ENCODE data around the gene MAD1L1. TPM values are rescaled to one million over a fixed set of nuclear protein-coding genes. Genes with fewer than 3 reads are reported as not detected.

The MAD1L1 gene
- total and polyA plus RNA-seq, 2 of the 8 experiments (the other 6 are each of a cell fraction or from before 2014, with no cell fraction given), result 40.4 to 44.6 TPM

DNA sequence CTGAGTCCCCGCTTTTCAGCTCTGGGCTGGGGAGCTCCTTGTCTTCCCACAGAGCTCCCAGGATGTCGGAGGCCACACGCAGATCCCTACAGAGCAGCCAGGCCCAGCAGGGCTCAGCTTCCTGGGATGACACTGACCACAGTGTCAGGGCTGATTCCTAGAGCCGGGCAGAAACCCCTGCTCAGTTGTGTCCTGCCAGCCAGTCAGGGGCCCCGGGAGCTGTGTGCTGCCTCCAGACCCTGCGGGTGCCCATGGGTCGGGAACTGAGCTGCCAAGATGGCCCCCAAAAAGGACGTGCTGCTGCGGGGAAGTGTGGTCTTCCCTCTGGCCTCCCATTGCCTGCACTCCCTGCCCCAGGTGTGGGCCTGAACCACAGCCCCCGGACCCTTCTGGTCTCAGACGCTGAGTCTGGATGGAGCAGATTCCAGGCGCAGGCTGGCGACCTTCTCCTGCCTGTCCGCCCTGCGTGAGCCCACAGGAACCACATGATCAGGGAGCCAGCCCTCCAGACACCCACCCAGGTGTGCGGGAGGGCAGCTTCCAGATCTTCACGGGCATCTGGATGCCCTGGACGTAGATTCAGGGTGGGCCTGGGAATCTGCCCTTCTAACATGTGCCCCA, 217.4 kb downstream of the MAD1L1 start:
- Histone ChIP-seq H3K79me2 (ENCODE audit: control insufficient read depth in 1 of 2, insufficient read depth in 2 of 2, low read length in 2 of 2) (no peaks in the 10 kb centered on the region), H3K23me2 (ENCODE audit: low read depth, low read length) (no peaks in the 10 kb centered on the region), H4K20me1 (replicated peaks in 1 of 2; ENCODE audit: control insufficient read depth in 1 of 2, insufficient read depth in 2 of 2, low read length in 2 of 2) (peaks cover 0 to 3% of the 10 kb centered on the region in 2 experiments), H2BK12ac (ENCODE audit: low read depth, low read length) (no peak overlapping the region), H3K14ac (ENCODE audit: insufficient read length) (no peak overlapping the region), H3K4me2 (ENCODE audit: insufficient read depth in 1 of 2, low read depth in 2 of 2, low read length in 2 of 2) (no peak overlapping the region), H3K4me1 (replicated peaks in 1 of 4; ENCODE audit: control insufficient read depth in 3 of 4, insufficient read depth in 4 of 4, low read length in 3 of 4) (no peaks in the 10 kb centered on the region; a peak in 2 of 7 replicates), H3K4ac (replicated peaks; ENCODE audit: insufficient read length, low read depth, low read length) (no peak overlapping the region), H2BK5ac (ENCODE audit: low read depth, low read length) (0 out of 2 replicates have a peak overlapping the region, but pooled peaks have one; percentile 16), H3K23ac (ENCODE audit: insufficient read length) (no peak overlapping the region), H3K79me1 (ENCODE audit: low read depth, low read length) (peaks cover 4% of the 10 kb centered on the region; the same call in 1 of the 2 replicates), H4K8ac (ENCODE audit: extremely low read depth, insufficient read depth, low read length) (peak overlapping the region; percentile 57; the same call in 1 of the 2 replicates), H2BK15ac (ENCODE audit: low read length) (no peak overlapping the region), H3K9me3 (ENCODE audit: insufficient read depth in 2 of 2, low read depth in 1 of 2, low read length in 1 of 2) (no peaks in the 10 kb centered on the region), H3K27me3 (replicated peaks in 1 of 4; ENCODE audit: control insufficient read depth in 3 of 4, extremely low read depth in 1 of 4, insufficient read depth in 3 of 4, low read length in 3 of 4) (no peaks in the 10 kb centered on the region), H3K9ac (replicated peaks in 1 of 4; ENCODE audit: extremely low read depth in 1 of 4, low read depth in 3 of 4, low read length in 3 of 4) (no peak overlapping the region), H3K27ac (ENCODE audit: low read depth, low read length) (no peak overlapping the region), H3K4me3 (ENCODE audit: extremely low read depth in 1 of 4, insufficient read depth in 2 of 4, low read depth in 3 of 4, low read length in 4 of 4) (no peak overlapping the region), H4K91ac (replicated peaks; ENCODE audit: insufficient read length, low read length) (no peak overlapping the region), H2AK5ac (ENCODE audit: low read depth, low read length) (no peak overlapping the region), H2BK120ac (replicated peaks; ENCODE audit: low read depth, low read length) (no peak overlapping the region), H3K56ac (replicated peaks; ENCODE audit: insufficient read length, low read depth, low read length) (no peak overlapping the region), H3K18ac (ENCODE audit: extremely low read depth, low read length) (no peak overlapping the region), H2BK20ac (ENCODE audit: low read length) (no peak overlapping the region), H3K36me3 (ENCODE audit: control insufficient read depth in 2 of 4, insufficient read depth in 4 of 4, low read length in 3 of 4) (no peaks in the 10 kb centered on the region; a peak in 1 of 8 replicates), H4K5ac (ENCODE audit: insufficient read length, low read depth, low read length) (no peak overlapping the region), H2AFZ (ENCODE audit: low read length) (no peak overlapping the region)
- ChIA-PET CTCF (ENCODE audit: partially characterized antibody) (interaction anchor here (0.8 to 1.5 kb wide), 4 partner anchors 8 to 61 kb away, joined by 3 to 4 read pairs (median 4); no protein-coding TSS in a partner anchor), POLR2A (ENCODE audit: partially characterized antibody) (interaction anchor here (0.6 kb wide), 1 partner anchor 541 kb away, joined by 3 read pairs; no protein-coding TSS in a partner anchor)
- DNase-seq (ENCODE audit: low read depth in 1 of 2, low spot score in 2 of 2) (peak in 1 of 2 experiments; percentile 41), FAIRE-seq (no peak)
- WGBS, 2 experiments (ENCODE audit: extremely low coverage in 1 of 2, insufficient coverage in 1 of 2, insufficient read length in 1 of 2, insufficient replicate concordance in 2 of 2, low coverage in 1 of 2, low lambda C conversion rate in 2 of 2, missing lambda C conversion rate in 1 of 2), result 90% methylated on average over 16 of the region's 18 CpGs; no CpG with 5 or more reads in 1 of the 2 experiments
- TF ChIP-seq FOSL1 (IDR thresholded peaks at IDR 0.05; ENCODE audit: insufficient read depth, low read depth, low read length) (no peak), POLR2A (IDR thresholded peaks at IDR 0.05; ENCODE audit: control extremely low read depth in 1 of 2, low read depth in 2 of 2, low read length in 2 of 2) (no peak), SIRT6 (IDR thresholded peaks at IDR 0.05; ENCODE audit: low read length) (no peak), RFX5 (IDR thresholded peaks at IDR 0.05; ENCODE audit: borderline replicate concordance, low read depth, low read length) (no peak), TEAD4 (IDR thresholded peaks at IDR 0.05; ENCODE audit: low read depth, low read length) (no peak), EZH2 (IDR thresholded peaks at IDR 0.05; ENCODE audit: low read depth, low read length, severe bottlenecking) (no peak), KDM5A (IDR thresholded peaks at IDR 0.05; ENCODE audit: low read length) (no peak), ZNF274 (IDR thresholded peaks at IDR 0.05; ENCODE audit: borderline replicate concordance, extremely low read depth, low read length) (no peak), CHD1 (IDR thresholded peaks at IDR 0.05; ENCODE audit: low read depth, low read length) (no peak)
- TF ChIP-seq, protein P1, sequence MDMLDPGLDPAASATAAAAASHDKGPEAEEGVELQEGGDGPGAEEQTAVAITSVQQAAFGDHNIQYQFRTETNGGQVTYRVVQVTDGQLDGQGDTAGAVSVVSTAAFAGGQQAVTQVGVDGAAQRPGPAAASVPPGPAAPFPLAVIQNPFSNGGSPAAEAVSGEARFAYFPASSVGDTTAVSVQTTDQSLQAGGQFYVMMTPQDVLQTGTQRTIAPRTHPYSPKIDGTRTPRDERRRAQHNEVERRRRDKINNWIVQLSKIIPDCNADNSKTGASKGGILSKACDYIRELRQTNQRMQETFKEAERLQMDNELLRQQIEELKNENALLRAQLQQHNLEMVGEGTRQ (IDR thresholded peaks at IDR 0.05; ENCODE audit: low read length), result no peak
